ENCODE measurements around the gene TAC3.
"Not testable (repeated sequence)": the region's sequence is repeated elsewhere in the genome, so short reads cannot be mapped to it uniquely, and the experiment has no call there.

The TAC3 gene

GRCh38 chr12:57016348-57016747 is at the start of gene TAC3:
Gene TAC3, minus strand, starts transcription at chr12:57016529. Its CDS starts 732 bp downstream, at chr12:57015797.
- DNase-seq = no peak

DNA sequence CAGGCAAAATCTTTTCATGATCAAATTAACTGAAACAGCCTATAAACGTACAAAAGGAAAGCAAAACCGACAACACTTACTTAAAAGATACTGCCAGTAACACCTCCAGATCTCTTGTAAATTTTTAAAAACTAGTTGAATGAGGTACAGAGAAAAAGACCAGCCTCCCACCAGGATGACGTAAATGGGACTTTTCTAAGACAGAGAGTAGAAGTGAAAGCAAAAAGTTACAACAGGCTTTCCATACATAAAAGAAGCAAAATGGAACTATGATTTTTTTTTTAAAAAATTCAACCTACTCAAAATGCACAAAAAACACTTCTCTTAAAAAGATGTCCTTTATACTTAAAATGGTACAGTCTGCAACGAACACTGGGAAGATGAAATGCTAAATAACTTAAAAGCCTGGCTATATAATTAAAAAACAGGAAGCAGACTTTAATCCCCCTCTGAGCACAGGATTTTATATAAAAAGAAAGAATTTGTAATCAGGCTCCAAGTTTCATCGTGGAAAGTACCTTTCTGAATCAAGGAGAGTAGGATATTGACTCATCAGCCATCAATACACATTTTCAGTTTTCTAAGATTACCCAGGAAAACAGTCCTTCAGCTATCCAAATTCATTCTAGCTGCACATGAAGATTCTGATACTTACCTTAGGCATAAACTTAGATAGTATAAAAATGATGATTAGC is 47.8 kb upstream of the TAC3 start:
- no peak for DNase-seq

- no peak for DNase-seq
These were observed 42.1 kb upstream of the TAC3 start for GRCh38 chr12:57058454-57058853.

DNA sequence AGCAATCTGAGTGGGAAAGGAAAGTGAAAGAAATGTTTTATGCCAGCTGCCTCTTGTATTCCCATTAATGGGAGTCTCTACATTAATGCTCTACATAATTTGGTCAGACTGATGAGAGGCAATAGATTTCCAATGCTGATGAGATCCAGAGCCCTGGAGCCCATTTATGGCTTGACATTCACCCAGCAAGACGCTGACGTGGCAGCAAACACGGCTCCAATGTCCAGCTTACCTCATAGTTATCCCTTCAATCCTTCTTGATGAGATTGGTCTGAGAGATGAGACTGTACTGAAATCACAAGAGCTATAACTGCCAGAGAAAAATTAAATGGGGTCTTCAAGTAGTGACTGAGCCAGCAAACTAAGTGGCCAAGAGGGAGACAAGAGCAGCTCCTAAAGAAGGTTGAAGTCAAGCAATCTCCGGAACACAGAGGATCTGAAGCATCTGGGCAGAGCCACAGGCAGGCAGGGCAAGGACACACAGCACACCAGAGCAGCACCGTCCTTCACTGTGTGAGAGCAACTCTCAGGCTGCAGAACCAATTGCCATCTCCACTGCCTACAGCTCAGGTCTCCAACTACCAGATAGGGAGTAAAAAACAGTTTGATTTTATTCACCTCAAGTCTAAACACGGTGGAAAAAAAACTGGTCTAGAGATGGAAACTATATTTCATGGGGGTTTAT is 40.9 kb upstream of the TAC3 start:
- no peak for DNase-seq

GRCh38 chr12:57055824-57056223 is 39.5 kb upstream of the TAC3 start:
- DNase-seq = no peak

DNA sequence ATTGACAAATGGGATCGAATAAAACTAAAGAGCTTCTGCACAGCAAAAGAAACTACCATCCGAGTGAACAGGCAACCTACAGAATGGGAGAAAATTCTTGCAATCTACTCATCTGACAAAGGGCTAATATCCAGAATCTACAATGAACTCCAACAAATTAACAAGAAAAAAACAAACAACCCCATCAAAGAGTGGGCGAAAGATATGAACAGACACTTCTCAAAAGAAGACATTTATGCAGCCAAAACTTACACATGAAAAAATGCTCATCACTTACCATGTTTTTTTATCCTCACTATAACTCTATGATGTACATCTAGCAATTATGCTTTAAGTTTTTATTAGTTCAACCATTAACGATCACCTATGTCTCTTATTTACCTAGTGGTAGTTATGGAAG is 37.6 kb upstream of the TAC3 start:
- DNase-seq = not testable (repeated sequence)

DNA sequence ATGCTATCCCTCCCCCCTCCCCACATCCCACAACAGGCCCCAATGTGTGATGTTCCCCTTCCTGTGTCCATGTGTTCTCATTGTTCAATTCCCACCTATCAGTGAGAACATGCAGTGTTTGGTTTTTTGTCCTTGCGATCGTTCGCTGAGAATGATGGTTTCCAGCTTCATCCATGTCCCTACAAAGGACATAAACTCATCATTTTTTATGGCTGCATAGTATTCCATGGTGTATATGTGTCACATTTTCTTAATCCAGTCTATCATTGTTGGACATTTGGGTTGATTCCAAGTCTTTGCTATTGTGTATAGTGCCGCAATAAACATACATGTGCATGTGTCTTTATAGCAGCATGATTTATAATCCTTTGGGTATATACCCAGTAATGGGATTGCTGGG is 36.8 kb upstream of the TAC3 start:
- DNase-seq = not testable (repeated sequence)

- DNase-seq = no peak
These were observed 34.7 kb upstream of the TAC3 start for GRCh38 chr12:57051011-57051410.

GRCh38 chr12:57049890-57050289 is 33.6 kb upstream of the TAC3 start, which contains the start of gene MYO1A:
Gene MYO1A, minus strand, starts transcription at chr12:57050129. Its CDS starts 1,806 bp downstream, at chr12:57048323.
- no peak for DNase-seq

- DNase-seq = no peak
These were observed 32.8 kb upstream of the TAC3 start for GRCh38 chr12:57049119-57049446.

DNA sequence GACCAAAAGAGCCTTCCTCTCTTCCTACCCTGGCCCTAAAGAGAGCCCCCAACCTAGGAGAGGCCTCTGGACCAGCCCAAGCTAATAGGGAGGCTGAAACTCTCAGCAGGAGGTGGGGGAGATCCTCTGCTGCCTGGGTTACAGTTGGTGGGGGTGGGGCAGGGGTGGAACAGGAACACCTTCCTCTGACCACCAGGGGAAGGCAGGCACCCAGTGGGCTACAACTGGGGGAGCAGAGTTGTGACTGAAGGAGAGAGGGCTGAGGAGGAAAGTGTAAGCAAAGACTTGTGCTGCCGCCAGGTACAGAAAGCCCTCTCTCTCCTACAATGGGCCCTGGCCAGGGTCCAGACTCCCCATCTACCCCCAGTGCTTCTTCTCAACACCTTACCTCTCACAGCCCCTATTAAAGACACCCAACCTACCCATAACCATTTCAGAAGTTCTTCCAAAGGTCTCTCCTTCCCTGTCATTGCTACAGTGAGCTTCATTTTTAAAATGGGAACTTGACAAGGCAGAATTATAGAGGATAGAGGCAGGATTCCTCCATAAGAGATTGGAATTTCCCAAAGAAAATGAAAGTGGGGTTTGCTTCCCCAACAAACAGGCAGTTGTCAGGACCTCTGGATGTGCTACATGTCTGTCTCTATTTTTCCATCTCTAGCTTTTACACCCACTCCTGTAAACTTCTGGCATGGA is 32.2 kb upstream of the TAC3 start:
- DNase-seq = no peak

- no peak for DNase-seq
These were observed 31.7 kb upstream of the TAC3 start for GRCh38 chr12:57047981-57048380.

- no peak for DNase-seq
These were observed 30.9 kb upstream of the TAC3 start for GRCh38 chr12:57046947-57047890.

DNA sequence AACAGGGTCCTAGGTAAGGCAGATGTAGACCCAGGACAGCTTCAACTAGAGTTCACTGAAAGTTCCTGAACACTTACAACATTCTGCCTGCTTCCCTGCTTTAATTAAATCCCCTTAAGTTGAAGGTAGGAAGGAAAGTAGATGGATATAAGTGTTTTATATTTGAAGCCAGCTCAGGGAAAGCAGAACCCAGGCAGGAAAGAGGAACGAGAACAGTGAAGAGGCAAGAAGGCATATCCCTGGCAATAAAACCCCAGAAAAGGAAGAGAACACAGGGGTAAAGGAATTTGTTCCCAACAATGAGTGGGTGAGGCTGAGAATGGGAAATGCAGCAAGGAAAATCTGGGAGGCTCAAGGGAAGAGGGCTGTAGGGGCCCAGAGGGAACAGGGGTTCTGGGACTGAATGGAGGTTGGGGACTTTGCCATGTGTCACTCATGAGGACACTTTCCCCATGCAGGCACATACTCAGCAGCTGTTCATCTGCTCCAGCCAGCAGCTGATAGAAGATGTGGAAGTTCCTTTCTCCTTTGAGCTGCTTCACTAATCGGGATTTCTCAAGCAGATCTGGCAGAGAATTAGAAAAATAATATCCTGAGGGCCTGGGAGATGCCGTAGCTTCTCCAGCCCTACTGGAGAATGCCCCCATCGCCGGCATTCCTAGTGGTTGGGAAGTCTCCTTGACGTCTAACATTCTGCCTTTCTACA is 29.9 kb upstream of the TAC3 start:
- DNase-seq = no peak

- DNase-seq = no peak
These were observed 28.6 kb upstream of the TAC3 start for GRCh38 chr12:57044889-57045288.

DNA sequence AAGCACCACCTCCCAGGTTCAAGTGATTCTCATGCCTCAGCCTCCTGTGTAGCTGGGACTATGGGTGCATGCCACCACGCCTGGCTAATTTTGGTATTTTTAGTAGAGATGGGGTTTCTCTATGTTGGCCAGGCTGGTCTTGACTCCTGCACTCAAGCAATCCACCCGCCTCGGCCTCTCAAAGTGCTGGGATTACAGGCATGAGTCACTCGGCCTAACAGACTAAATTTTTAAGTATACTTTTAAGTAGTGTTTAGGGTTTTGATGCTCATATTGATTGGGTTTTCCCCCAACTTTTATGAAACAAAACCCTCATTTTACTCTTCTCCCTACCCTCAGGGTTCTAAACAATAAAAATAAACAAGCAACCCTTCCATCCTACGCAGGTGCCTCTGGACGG is 28.1 kb upstream of the TAC3 start:
- DNase-seq = no peak

GRCh38 chr12:57042695-57043094 is 26.4 kb upstream of the TAC3 start:
- no peak for DNase-seq

- no peak for DNase-seq
These were observed 24.4 kb upstream of the TAC3 start for GRCh38 chr12:57040750-57041149.

DNA sequence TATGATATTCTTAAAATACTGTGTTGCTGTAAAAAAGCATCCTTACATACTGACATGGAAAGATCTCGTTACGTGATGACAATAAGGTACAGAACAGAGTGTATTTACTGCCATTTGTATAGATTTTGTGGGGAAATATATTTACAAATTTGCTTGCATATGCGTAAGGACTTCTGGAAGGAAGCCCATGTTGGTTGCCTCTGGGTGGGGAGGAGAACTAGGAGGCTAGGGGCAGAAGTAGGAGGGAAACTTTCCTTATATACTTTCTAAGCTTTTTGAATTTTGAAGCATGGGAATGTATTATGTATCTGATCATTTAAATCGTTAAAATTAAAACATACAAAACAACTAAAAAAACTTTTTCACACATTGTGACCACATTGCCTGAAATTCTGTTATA is 23.9 kb upstream of the TAC3 start:
- DNase-seq = no peak

GRCh38 chr12:57039016-57039798 is 22.9 kb upstream of the TAC3 start:
- no peak for DNase-seq

- DNase-seq = no peak
These were observed 20.9 kb upstream of the TAC3 start for GRCh38 chr12:57037264-57037663.

GRCh38 chr12:57033431-57033830 is 17.1 kb upstream of the TAC3 start:
- DNase-seq = no peak

Data from DMS79 (cell line).